HuH-7 (cell line): ENCODE measurements around the gene NEURL4.

ENCODE experiments used
- DNase-seq: peaks from one replicate; pipeline ENCODE4 v3.0.0; 2011; ENCODE audit warnings: low spot score

Gene NEURL4

DNA sequence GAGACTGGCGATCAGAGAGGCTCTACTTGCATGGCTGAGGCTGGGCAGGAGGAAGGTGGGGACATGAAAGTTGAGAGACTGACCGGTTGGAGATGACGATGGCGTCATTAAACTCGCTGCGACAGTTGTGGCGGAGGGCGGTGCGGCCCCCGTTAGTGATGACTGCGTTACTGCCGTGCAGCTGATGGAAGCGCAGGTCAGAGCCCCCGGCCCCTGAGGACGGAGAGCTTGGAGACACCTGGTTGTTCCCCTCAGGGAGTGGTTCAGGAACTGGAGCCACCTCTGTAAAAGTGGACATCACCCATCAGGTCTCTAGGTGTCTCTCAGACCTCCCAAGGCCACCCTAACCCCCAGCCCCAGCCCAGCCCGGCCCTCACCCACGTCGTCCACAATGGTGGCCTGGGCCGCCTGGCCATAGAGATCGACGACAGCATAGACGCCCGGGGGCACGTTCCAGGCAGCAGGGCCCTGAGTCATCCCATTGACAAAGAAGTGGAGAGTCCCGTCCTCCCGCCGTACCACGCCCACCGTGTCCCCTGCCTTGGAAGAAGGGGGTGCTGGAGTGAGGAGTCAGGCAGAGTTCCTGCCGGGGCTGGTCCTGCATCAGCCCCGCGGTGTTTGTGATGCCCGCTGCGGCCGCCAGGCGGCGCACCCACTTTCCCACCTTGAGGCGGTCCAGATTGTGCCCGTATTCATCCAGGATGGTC lies 5.3 kb downstream of the NEURL4 start:
- DNase-seq, result peak; percentile 80

DNA sequence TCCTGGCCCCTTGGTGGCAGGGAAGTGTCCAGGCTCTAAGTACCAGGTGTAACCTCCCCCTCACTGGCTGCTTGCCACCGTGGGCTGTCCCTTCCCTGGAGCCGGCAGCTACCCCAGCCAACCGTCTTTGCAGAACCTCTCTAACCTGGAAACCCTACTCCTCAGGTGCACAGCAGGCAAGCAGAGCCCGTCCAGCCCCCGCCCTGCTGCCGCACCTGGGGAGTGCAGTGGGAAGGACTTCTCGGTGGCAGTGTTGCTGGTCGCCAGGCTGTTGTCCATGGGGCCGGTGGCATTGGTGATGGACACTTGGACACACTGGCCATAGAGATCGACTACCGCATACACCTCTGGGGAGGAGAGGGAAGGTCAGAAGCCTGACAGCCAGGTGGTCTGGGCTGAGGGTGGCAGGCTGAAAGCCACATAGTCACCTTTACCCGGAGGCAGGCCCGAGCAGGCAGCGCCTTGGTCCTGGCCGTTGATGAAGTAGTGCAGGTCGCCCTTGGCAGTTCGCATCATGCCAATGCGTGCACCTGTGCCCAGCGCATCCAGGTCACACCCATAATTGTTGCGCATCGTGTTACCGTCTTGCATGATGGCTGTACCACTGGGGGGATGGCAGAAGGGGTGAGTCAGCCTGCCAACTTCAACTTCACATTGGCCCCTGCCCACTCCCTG lies 6.5 kb downstream of the NEURL4 start:
- no peak for DNase-seq

DNA sequence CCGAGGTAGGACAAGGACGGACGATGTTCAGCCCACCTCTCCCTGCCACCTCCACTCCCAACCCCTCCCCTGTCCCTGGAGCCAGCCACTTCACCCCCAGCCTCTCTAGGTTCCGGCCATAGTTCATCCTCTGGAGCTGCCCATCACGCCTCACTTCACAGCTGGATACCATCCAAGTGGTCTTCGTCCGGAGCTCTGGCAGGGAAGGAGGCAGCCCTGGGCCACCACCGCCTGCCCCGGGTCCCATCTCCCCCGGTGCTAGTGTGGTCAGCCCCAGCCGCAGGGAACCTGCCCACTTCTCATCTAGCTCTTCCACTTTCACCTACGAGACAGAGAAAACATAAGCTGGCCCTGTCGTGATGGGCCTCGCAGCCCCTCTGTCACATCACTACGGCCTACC lies 7.7 kb downstream of the NEURL4 start:
- DNase-seq, result no peak

DNA sequence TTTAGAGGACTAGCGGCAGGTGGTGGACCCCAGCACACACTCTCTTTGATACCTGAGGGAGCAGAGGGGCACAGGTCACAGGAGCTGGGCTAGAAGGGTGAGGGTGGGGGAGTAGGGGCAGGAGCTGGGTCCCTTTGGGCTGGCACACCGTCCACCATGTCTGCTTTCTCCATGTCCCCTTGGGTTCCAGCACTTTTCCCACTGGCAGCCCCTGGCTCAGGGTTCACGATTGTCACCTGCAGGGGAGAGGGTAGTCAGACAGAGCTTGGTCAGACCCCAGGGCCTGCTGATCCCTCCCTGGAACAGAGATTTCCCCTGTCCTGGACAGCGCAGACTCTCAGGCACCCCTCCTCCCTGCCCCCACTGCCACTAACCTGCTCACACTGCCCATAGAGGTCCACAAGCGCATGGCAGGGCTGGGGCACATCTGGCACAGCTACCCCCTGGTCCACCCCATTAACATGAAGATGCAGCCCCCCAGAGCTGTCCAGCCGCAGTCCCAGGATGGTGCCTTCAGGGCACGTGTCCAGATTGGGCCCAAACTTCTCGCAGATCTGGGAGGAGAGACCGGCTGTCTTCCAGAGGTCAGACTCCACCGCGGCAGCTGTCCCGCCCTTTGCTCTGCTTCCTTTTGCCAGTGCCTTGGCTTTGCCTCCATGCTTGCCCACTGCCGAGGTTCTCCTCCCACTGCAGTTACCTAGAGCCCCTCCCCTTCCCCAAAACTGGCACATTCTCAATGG lies 10.8 kb downstream of the NEURL4 start:
- no peak for DNase-seq

DNA sequence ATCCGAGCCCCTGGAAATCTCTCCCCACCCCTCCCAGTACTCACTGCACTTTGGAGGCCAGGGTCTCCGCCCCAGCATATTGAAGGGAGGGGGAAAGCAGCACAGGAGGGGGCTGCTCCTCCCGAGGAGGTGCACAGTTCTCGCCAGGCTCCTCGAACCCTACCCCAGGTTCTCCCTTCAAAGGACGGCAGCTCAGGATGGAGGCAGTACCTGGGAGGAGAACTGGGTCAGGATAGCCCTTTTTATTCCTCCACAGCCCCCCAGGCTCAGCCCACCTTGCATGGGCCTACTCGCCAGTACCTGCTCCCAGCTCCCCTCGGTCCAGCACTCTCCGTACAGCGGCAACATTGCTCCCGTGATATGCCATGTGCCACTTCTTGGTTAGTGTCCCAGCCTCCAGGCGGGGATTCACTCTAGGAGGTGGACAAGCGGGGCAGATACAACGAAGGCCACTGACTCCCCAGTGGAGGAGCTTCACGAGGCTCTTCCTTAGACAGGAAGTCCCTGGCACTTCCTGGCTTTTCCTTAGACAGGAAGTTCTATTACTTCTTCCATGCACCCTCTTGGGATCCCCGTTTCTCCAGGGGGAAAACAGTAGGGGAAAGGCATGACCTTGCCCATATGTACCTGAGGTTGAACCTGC lies 11.9 kb downstream of the NEURL4 start:
- no peak for DNase-seq

DNA sequence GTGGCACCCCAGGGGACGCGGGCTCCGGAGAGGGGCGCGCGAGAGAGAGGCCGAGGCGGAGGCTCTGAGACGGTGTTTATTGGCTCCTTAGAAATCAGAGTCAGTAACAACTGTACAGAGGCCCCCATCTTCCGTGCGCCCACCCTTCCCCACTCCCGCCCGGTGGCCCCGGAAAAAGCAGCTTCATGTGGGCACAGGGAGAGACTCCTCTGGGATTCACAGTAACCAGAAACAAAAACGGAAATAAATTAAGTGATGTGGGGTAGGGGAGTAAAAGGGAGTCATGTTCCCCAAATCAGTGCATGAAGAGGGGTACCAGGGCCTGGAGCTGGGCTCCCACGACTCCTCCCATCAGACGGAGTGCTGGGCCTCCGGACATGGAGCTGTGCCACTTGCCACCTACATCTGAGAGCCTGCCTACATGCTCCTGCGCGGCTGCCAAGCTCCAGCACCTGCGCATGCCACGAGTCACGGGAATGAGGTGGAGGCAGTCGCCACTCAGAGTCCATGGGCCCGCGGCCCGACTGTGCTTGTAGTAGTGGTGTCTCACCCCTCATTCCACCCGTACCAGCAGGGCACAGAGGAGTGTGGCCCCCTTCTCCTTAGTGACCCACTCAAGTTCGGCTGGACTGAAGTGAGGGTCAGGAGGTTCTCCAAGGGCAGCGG lies 13.4 kb downstream of the NEURL4 start:
- DNase-seq, result no peak

DNA sequence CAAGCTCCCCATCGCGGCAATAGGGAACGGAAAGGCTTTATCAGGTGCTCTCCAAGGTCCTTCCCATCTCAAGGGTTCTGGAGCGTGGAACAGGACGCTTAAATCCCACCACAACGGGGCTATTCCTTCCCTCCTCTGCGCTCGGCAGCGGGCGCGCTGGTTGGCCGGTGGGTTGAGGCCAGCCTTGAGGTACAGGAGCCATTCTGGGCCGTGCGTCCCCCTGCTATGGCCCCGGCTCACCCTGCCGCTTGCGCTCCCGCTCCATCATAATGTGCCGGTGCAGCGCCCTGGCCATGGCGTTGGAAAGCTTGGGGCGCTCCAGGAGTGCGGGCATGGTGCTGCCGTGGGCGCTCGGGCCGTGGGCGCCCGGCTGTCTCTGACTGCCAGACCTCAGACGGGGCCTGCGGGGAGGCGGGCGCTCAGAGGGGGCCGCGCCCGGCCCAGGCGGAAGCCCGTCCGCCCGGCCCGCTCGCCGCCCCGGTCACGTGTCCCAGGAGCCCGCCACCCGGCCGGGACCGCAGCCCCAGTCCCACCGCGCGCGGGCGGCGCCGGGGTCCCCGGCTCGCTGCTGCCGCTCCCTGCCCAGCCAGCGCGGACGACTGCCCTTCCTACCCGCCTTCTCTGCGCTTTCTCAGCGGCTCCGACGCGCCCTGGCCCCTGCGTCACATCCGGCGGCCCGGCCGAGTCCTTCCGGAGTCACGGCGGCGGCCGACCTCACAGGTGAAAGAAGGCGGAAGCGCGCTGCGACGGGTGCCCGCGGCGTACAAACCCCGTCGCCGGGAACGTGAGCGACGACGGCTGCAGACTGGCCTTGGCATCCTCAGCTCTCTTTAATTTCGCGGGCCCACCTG lies 14.2 kb downstream of the NEURL4 start, which contains the start of gene GPS2:
Gene GPS2, minus strand, starts transcription at position 642 of the 851 bp plus-strand sequence. Its CDS starts 308 bp downstream, at position 334.
- peak; percentile 86 for DNase-seq

DNA sequence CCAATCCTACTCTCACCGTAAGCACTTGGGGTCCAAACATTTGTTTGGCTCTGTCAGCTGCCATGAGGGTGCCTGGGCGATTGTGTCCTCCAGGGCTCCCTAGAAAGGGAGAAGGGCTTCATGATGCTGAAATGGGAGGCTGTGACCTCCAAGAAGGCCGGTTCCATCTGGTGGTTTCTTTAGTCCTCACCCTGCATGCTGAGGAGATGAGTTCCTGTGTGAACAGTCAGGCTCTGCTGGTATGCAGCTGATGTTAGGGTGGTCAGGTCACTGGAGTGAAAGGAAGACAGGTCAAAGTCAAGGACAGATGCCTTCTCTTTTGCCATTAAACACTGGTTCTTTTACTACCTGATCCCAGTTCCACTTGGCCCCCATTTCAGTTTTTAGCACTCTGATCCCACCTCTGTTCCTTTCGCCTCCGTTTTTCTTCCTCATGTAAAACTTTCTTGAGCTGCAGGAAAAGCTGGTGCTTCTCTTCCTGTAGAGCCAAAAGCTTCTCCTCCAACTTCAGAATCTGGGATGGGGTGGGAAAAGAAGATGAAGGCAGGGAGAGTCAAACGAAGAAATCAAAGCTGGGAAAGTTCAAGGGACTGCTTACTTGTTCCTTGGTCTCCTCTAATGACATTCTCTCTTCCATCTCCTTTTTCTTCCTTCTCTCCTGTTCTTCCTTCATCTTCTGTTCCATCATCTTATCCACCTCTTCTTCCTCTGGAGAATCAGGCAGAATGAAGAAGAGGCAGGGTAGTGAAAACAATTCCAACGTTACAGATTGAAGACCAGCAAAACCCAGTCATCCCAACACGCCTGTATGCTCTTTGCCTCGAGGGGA lies 15.0 kb downstream of the NEURL4 start:
- no peak for DNase-seq

DNA sequence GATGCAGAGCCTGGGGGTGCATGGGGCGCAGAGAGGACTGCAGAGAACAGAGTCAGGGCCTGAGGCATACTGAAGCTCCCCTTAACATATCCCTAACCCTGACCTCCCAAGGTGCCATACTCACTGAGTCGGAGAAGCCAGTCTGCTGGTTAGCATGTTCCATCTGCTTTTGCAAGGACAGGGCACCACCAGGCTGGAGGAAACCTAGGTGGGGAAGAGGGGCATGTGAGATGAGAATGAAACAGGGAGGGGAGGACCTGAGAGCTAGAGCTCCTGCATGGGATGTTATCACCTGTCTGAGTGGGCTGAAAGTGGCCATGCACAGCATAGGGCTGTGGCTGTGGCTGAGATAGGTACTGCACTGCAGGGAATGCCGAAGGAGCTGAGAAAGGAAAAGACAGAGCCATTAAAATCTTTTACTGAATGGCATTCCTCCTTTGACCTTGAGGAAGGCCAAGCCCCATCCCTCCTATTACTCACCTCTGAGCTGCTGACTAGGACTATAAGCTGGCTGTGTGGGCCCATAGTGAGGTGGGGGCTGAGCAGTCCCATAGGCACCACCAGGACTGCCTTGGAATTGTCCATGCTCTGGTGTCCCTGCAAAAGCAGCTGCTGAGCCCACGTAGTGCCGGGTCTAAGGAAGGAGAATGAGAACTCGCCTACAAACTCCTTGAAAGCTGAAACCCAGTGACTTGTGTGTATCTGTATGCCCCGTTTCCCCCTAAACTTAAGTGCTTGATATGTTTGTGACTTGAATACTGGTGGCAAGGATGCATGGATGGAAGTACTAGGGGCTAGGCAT lies 15.8 kb downstream of the NEURL4 start:
- no peak for DNase-seq

- no peak for DNase-seq
Measured at GRCh38 chr17:7312432-7313087, 16.6 kb downstream of the NEURL4 start.

GRCh38 chr17:7311110-7311705 lies 17.9 kb downstream of the NEURL4 start:
- no peak for DNase-seq

DNA sequence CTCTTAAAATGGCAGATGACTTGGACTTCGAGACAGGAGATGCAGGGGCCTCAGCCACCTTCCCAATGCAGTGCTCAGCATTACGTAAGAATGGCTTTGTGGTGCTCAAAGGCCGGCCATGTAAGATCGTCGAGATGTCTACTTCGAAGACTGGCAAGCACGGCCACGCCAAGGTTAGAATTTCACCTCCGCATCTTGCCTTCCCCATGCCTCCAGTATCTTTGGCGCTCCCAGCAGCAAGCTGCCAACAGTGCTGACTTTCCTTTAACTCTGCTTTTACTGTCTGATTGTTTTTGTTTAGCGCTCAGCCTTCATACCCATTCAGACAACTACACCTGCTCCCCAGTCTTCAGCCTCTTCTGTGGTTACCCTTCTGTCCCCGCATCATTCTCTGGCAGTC lies 19.5 kb downstream of the NEURL4 start:
- no peak for DNase-seq

DNA sequence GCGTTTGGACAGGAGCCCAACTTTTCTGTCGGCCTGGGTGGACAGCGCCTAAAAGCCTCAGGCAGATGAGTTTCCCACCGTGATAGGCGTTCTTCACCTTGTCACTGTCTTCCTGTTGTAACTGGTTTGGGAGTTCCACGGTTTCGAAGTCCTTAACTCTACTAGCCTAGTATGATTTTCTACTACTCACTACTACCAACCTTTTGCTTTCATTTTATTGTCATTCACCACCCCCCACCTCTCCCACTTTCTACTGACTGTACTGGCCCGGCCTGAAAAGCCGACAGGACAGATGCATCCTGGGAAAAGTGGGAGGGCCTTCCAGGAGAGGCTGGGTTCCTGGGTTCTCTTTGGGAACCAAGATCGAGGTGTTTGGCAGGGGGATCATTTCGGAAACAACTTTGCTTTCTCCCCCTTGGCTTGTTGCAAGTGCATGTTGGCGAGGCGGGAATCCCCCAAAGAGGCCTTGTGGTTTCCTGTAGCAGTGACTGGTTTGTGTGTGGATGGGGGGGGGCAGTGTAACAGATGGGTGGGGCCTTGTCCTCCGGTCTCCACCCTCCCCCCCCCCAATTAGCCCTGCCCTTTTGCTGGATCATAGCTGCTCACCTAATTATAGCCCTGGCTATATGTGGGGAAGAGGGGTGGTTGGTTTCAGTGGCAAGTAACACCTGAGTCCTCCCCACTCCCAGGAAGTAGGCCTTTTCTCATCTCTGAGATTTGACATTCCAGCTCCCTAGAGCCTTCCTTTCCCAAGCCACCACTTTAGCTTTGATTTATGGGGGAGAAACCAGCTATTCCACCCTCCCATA lies 20.3 kb downstream of the NEURL4 start:
- peak; percentile 74 for DNase-seq

DNA sequence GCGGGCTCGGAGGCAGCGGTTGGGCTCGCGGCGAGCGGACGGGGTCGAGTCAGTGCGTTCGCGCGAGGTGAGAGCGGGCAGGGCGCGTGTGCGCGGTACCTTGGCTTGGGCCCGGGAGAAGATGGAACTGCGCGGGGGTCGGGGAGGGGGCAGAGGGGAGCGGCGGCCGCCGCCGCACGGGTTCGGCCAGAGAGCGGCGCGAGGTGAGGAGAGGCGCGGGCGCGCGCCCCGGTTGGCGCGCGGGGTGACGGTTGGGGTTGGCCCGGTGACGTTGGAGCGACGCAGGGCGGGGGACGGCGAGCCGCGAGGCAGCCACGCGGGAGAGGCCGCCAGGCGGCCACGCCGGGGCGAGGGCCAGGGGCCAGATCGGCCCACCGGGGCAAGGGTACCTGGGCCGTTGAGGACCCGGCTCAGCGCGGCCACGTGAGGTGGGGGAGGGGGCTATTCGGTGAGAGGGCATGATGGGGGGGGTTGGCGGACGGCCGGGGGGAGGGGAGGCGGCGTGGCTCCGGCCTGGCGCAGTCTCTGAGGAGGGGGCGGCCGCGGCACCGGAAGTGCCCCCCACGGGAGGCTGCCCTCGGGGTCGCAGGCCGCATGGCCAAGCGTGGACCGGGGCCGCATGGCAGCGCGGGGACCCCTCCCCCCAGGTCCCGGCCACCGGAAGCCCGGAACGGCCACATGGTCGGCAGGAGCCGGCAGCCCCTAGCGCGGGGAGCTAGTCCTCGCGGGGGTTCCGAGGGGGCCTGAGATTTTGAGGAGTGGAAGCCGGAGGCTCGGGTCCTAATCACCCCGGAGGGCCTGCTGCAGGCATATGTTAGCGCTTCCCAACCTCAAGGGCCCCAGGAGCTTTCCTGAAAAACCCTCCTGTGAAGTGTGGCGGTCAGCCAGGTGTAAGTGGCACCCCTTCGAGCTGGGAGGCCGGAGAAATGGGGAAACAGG lies 21.2 kb downstream of the NEURL4 start:
- DNase-seq, result no peak

DNA sequence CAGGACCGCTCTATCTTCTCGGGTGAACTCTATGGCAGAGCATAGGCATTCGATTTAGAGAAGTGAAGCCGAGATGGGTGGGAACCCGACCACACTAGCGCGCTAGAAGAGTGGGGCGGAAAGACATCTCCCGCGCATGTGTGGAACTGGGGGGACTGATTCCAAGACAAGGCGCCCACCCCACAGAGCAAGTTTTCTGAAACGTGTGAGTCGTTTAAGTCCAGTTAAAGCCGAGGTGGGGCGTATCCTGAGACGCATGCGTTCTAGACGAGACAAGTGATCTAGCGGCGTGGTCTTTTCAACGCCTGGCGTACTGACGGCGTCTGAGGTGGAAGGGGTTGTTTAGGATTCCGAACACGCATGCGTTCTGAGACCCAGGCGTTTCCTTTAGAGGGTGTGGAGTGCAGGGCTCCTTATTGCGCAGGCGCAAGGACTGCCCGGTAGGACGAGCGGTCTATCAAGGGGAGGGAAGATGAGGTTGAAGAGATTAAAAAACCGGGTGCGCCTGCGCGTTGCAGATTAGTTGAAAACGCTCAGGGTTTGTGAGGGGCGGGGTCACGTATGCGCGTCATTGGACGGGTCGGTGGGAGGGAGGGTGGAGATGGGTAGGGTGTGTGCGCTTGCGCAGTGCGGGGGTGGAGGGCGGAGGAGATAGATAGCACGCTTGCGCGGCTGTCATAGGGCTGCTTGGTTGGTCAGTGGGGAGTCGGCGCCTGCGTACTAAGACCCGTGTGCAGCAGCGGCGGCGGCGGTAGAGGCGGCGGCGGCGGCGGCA lies 22.0 kb downstream of the NEURL4 start, which contains the start of gene EIF5A:
Gene EIF5A, plus strand, starts transcription at position 718 of the 775 bp plus-strand sequence. CDS start 2,008 bp downstream, outside the sequence.
- DNase-seq, result peak; percentile 98
